ENCODE measurements around the gene ARNT2.

Gene ARNT2

GRCh38 chr15:80556694-80557367 lies 152.6 kb downstream of the ARNT2 start:
- DNase-seq (ENCODE audit: low read depth): no peak

- no peak for DNase-seq (ENCODE audit: low read depth)
These were observed 153.5 kb downstream of the ARNT2 start for GRCh38 chr15:80557441-80558234.

GRCh38 chr15:80558631-80559319 lies 154.6 kb downstream of the ARNT2 start:
- no peak for DNase-seq (ENCODE audit: low read depth)

GRCh38 chr15:80559320-80559693 lies 155.1 kb downstream of the ARNT2 start:
- no peak for DNase-seq (ENCODE audit: low read depth)

GRCh38 chr15:80559761-80560160 lies 155.6 kb downstream of the ARNT2 start:
- DNase-seq (ENCODE audit: low read depth): no peak

GRCh38 chr15:80560601-80561400 lies 156.6 kb downstream of the ARNT2 start:
- no peak for DNase-seq (ENCODE audit: low read depth)

- DNase-seq (ENCODE audit: low read depth): no peak
These were observed 157.3 kb downstream of the ARNT2 start for GRCh38 chr15:80561500-80561899.

- no peak for DNase-seq (ENCODE audit: low read depth)
These were observed 157.9 kb downstream of the ARNT2 start for GRCh38 chr15:80562033-80562432.

- no peak for DNase-seq (ENCODE audit: low read depth)
These were observed 158.7 kb downstream of the ARNT2 start for GRCh38 chr15:80562846-80563245.

- DNase-seq (ENCODE audit: low read depth): no peak
These were observed 159.3 kb downstream of the ARNT2 start for GRCh38 chr15:80563372-80563997.

GRCh38 chr15:80564056-80564455 lies 159.9 kb downstream of the ARNT2 start:
- DNase-seq (ENCODE audit: low read depth): no peak

- DNase-seq (ENCODE audit: low read depth): no peak
These were observed 161.2 kb downstream of the ARNT2 start for GRCh38 chr15:80565398-80565797.

- no peak for DNase-seq (ENCODE audit: low read depth)
These were observed 161.8 kb downstream of the ARNT2 start for GRCh38 chr15:80565988-80566387.

- no peak for DNase-seq (ENCODE audit: low read depth)
These were observed 163.6 kb downstream of the ARNT2 start for GRCh38 chr15:80567721-80568157.

GRCh38 chr15:80568298-80568697 lies 164.1 kb downstream of the ARNT2 start:
- DNase-seq (ENCODE audit: low read depth): no peak

- no peak for DNase-seq (ENCODE audit: low read depth)
These were observed 164.9 kb downstream of the ARNT2 start for GRCh38 chr15:80568876-80569605.

GRCh38 chr15:80569656-80570055 lies 165.5 kb downstream of the ARNT2 start:
- DNase-seq (ENCODE audit: low read depth): no peak

GRCh38 chr15:80570553-80570952 lies 166.4 kb downstream of the ARNT2 start:
- no peak for DNase-seq (ENCODE audit: low read depth)

GRCh38 chr15:80572337-80572736 lies 168.2 kb downstream of the ARNT2 start:
- DNase-seq (ENCODE audit: low read depth): no peak

GRCh38 chr15:80573606-80574005 lies 169.4 kb downstream of the ARNT2 start:
- no peak for DNase-seq (ENCODE audit: low read depth)

GRCh38 chr15:80574590-80574989 lies 170.4 kb downstream of the ARNT2 start:
- no peak for DNase-seq (ENCODE audit: low read depth)

Measured in activated T-cell treated with anti-CD3 and anti-CD28 coated beads for 1 hour (primary cell).